Tibial artery (tissue), 4 donors: ENCODE data around the gene NUP210.

Source experiments
- DNase-seq, 2 donors: peaks; one replicate each; pipeline ENCODE4 v3.0.0-alpha.2; 2019
- H3K27ac ChIP-seq, 2 donors: fragments of 200-600 bp; sonication (generic) in 1 of 2; 1 replicate in 1 of 2; 2 replicates in 1 of 2; pipeline ENCODE4 v1.5.1; 2018 to 2019; ENCODE audit warnings: mild to moderate bottlenecking in 1 of 2
- H3K27me3 ChIP-seq, 2 donors: fragments of 200-600 bp; sonication (generic) in 1 of 2; one replicate each; pipeline versions ENCODE4 v1.5.1 to v1.6.0; 2016 to 2019
- H3K36me3 ChIP-seq, 3 donors: fragments of 200-600 bp; sonication (generic) in 2 of 3; one replicate each; pipeline ENCODE4 v1.5.1; 2016 to 2019; ENCODE audit warnings: mild to moderate bottlenecking in 2 of 3
- H3K4me1 ChIP-seq, 4 donors: fragments of 200-600 bp; sonication (generic) in 2 of 4; 1 replicate in 3 of 4; 2 replicates in 1 of 4; pipeline ENCODE4 v1.5.1; 2016 to 2019
- H3K4me3 ChIP-seq, 2 donors: fragments of 200-600 bp; sonication (generic) in 1 of 2; 1 replicate in 1 of 2; 2 replicates in 1 of 2; pipeline ENCODE4 v1.5.1; 2018 to 2019; ENCODE audit warnings: mild to moderate bottlenecking in 2 of 2
- H3K9me3 ChIP-seq, 3 donors: fragments of 200-600 bp; sonication (generic) in 1 of 3; one replicate each; pipeline ENCODE4 v1.5.1; 2016 to 2019
- intact Hi-C: fragments of 100-400 bp; cut with DNase I; formaldehyde crosslinking; loops from one replicate; pipeline ENCODE4 v1.15.0; 2023; ENCODE audit warnings: low total_unique reads
- TF ChIP-seq, protein P1 (sequence below), 2 experiments: fragments of 200-600 bp in 1 of 2; fragments of 450-650 bp in 1 of 2; IDR thresholded peaks; one replicate each; pipeline ENCODE4 v1.5.1; 2017 to 2019; ENCODE audit warnings: antibody characterized with exemption in 2 of 2, mild to moderate bottlenecking in 1 of 2, moderate library complexity in 1 of 2

NUP210 gene

DNA sequence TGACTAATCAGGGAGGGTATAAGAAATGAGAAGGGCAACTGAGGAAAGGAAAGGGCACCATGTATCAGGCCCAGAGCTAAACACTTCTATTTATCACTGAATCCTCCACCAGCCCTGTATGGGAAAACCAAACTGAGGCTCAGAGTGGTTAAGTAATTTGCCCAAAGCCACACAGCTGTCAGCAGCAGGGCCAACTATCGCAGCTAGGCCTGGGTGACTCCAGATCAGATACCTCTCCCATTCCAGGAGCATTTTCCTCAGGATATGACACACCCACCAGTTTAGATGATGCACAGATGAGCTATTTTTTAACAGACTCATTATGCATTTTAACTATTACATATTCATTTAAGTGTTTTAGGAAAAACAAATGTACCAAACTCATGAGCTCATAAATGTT lies 14.5 kb downstream of the NUP210 start:
- TF ChIP-seq, protein P1, sequence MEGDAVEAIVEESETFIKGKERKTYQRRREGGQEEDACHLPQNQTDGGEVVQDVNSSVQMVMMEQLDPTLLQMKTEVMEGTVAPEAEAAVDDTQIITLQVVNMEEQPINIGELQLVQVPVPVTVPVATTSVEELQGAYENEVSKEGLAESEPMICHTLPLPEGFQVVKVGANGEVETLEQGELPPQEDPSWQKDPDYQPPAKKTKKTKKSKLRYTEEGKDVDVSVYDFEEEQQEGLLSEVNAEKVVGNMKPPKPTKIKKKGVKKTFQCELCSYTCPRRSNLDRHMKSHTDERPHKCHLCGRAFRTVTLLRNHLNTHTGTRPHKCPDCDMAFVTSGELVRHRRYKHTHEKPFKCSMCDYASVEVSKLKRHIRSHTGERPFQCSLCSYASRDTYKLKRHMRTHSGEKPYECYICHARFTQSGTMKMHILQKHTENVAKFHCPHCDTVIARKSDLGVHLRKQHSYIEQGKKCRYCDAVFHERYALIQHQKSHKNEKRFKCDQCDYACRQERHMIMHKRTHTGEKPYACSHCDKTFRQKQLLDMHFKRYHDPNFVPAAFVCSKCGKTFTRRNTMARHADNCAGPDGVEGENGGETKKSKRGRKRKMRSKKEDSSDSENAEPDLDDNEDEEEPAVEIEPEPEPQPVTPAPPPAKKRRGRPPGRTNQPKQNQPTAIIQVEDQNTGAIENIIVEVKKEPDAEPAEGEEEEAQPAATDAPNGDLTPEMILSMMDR (IDR thresholded peaks at IDR 0.05): no peak
- no peaks in the 10 kb centered on the region for H3K36me3 ChIP-seq
- H3K27ac ChIP-seq: no peak overlapping the region
- no peak overlapping the region for H3K4me3 ChIP-seq
- DNase-seq: no peak
- H3K4me1 ChIP-seq: no peaks in the 10 kb centered on the region
- H3K27me3 ChIP-seq: no peaks in the 10 kb centered on the region
- peaks cover 0 to 23% (median 19%) of the 10 kb centered on the region in 3 donors for H3K9me3 ChIP-seq
- intact Hi-C loops: no loop called here

DNA sequence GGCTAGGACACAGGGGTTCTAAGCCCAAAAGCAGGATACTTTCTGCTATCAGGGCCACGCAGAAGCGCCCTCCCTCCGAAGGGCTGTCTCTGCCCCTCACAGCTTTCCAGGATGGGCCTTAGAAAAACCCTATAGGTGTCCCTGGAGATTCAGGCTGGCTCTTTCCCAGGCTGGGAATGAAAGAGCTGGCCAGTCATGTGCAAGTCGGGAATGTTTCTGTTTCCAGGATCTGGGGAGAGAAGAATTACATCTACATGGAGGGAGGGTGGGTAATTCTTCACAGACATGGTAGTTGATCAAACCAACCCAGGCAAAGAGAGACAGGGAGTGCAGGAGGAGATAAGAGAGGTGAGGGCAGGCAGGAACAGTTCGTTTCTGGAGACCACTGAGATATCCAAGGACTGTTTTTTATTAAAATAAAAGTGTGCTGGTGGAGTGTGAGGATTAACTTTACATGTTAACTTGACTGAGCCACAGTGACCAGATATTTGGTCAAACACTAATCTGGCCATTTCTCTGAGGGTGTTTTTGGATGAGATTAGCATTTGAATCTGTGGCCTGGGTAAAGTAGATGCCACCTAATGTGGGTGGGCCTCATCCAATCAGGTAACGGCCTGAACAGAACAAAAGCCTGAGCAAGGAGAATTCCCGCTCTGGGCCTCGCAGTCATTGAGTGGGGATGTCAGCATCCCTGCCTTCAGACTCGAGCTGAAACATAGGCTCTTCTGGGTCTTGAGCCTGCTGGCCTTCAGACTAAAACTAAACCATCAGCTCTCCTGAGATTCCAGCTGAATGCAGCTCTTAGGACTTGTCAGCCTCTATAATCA lies 15.3 kb downstream of the NUP210 start:
- Histone ChIP-seq H3K4me3 (no peak overlapping the region), H3K27ac (no peak overlapping the region), H3K4me1 (no peaks in the 10 kb centered on the region), H3K27me3 (no peaks in the 10 kb centered on the region), H3K9me3 (peaks cover 0 to 23% (median 19%) of the 10 kb centered on the region in 3 donors), H3K36me3 (no peaks in the 10 kb centered on the region)
- intact Hi-C loops: no loop called here
- TF ChIP-seq, protein P1 (IDR thresholded peaks at IDR 0.05): no peak
- DNase-seq: no peak

DNA sequence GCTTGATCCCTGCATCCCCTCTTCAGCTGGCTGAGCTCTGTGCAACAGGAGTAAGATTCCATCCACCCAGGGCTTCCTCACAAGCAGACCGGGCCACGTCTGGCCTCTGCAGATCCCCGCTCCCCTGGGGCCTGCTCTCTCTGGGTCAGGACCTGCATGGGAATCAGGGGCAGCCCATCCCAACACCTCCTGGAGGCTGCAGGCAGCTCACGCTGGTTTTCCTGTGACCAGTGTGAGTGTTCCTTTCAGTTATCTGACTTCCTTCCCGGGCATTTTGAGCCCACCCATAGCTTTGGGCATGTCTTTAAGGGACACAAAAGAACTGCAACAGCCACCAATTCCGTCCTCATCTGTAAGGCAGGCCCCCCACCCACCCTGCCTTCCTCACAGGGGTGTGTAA lies 16.3 kb downstream of the NUP210 start:
- H3K9me3 ChIP-seq: peaks cover 0 to 19% (median 16%) of the 10 kb centered on the region in 3 donors
- no peaks in the 10 kb centered on the region for H3K27me3 ChIP-seq
- intact Hi-C loops: no loop called here
- H3K27ac ChIP-seq: no peak overlapping the region
- H3K4me1 ChIP-seq: no peaks in the 10 kb centered on the region
- no peak overlapping the region for H3K4me3 ChIP-seq
- no peak for DNase-seq
- TF ChIP-seq, protein P1 (IDR thresholded peaks at IDR 0.05): no peak
- no peaks in the 10 kb centered on the region for H3K36me3 ChIP-seq

DNA sequence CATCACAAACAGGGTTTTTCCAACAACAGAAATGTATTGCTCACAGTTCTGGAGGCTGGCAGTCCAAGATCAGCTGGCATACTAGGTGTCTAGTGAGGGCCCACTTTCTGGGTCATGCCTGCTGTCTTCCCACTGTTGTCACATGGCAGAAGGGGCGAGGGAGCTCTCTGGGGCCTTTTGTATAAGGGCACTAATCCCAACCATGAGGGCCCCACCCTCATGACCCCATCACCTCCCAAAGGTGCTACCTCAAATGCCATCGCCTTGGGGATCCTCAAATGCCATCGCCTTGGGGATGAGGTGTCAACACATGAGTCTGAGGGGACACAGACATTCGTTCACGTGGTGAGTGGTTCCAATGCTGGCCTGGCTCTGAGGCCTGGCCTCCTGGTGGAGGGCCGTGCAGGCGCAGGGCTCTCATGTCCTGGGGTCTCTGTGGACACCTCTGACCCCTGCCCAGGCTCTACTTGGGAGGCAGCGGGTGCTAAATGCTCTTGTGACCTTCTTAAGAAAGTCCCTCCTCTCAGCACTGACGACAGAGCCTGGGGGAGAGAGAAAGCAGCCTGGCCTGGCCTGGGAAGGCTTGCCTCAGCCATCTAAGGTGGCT lies 16.8 kb downstream of the NUP210 start:
- Histone ChIP-seq H3K4me3 (no peak overlapping the region), H3K9me3 (peaks cover 0 to 13% (median 12%) of the 10 kb centered on the region in 3 donors), H3K36me3 (no peaks in the 10 kb centered on the region), H3K27me3 (no peaks in the 10 kb centered on the region), H3K4me1 (no peaks in the 10 kb centered on the region), H3K27ac (no peak overlapping the region)
- TF ChIP-seq, protein P1 (IDR thresholded peaks at IDR 0.05): no peak
- intact Hi-C loops: no loop called here
- DNase-seq: no peak

DNA sequence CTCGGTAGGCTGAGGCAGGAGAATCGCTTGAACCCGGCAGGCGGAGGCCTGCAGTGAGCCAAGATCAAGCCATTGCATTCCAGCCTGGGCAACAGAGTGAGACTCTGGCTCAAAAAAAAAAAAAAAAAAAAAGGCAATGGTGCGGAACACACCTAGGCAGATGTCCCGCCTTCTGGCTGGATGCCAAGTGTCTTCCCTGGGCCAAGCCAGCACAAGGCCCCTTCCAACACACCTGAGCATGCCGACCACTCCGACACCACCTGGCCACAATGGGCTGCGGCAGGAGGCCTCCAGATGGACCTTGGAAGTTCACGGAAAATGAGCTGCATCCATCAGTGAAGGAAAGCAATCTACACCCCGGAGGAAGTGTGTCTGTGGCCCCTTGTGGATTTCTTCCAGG lies 19.0 kb downstream of the NUP210 start:
- TF ChIP-seq, protein P1 (IDR thresholded peaks at IDR 0.05): no peak
- no peak for DNase-seq
- intact Hi-C loops: no loop called here

More for the DNA sequence above, 19.0 kb downstream of the NUP210 start:
- Histone ChIP-seq H3K4me3 (no peak overlapping the region), H3K36me3 (no peaks in the 10 kb centered on the region), H3K9me3 (no peaks in the 10 kb centered on the region), H3K4me1 (no peaks in the 10 kb centered on the region), H3K27me3 (no peaks in the 10 kb centered on the region), H3K27ac (no peak overlapping the region)
